DND-41 (cell line): ENCODE results near the gene SUN1.

ENCODE experiments used
- CTCF ChIP-seq: IDR thresholded peaks from 2 replicates; pipeline ENCODE4 v1.5.1; 2012; ENCODE audit warnings: borderline replicate concordance, low read length, moderate library complexity, mild to moderate bottlenecking; ENCODE audit not compliant: poor library complexity, severe bottlenecking; ENCODE audit errors: extremely low read depth
- EZH2 ChIP-seq: IDR thresholded peaks from 3 replicates; pipeline ENCODE4 v1.6.1; 2012; ENCODE audit warnings: borderline replicate concordance, low read depth, mild to moderate bottlenecking, moderate library complexity, low read length, inconsistent platforms; ENCODE audit not compliant: severe bottlenecking

GRCh38 chr7:787332-788240 is 44.7 kb upstream of the SUN1 start:
- TF ChIP-seq CTCF (peak; percentile 36), EZH2 (no peak)
